Fibroblast of skin of scalp (primary cell): Measurements from ENCODE around the gene FH.

Source experiments
- DNase-seq: peaks from one replicate; pipeline ENCODE4 v3.0.0-alpha.2; 2013

Gene FH

DNA sequence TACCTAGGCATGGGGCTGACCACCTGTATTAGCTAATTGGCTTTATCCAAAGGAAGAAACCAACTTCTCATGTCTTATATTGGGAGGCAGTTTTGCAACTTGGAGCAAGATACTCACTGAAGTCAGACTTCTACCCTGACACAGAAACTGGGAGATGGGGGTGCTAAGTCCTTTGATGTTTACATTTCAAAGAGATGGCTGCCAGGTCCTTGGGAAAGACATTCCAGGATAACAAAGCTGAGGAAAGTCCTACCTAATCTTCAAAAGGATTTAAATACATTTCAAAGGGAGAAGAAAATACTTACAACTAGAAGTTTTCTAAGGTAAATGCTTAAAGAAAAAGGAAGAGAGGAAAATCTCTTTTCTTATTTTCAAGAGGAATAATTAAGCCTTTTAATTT is 62.1 kb downstream of the FH start:
- no peak for DNase-seq

DNA sequence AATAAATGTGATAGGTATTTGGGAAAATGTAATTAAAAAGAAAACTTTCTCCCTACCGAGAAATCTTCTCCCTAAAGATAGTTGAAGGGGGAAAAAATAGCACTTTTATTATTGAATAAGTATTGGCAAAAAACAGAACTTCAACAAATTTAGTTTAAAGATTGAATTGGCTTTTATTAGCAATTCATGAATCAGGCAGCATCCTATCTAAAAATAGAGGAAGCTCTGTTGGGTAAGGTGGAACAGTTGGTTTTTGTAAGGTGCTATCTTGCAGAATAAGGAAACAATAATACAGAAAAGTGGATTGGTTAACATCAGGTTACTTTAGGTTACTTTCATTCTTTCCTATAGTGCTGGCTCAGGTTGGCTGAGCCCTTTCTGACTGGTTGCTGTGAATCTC is 62.8 kb downstream of the FH start:
- DNase-seq = no peak

DNA sequence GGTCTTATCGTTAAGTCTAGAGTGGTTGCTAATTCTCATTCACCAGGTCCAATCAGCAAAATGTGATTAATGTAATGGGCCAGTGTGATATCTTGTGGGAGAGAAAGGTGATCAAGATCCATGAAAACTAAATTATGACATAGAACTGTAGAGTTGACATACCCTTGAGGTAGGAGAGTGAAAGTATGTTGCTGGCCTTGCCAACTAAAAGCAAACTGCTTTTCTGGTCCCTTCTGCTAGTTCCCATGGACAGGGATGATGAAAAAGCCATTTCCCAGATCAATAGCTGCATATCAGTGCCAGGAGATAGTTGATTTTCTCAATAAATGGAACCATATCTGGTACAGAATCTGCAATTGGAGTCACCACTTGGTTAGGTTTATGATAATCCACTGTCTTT is 65.8 kb downstream of the FH start:
- DNase-seq = no peak

DNA sequence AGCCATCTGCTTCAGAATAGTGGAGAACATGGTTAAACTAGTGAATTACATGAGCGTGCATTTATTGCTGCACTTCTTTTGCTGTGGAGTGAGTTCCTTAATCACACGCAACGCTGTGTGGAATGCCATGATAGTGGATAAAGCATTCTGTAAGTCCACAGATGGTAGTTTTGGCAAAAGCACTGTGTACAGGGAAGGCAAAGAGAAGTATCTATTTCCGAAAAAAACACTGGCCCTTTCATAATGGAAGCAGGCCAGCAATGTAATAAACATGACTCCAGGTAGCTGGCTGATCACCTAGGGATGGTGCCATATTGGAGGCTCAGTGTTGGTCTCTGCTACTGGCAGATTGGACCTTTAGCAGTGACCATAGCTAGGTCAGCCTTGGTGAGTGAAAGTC is 67.6 kb downstream of the FH start:
- no peak for DNase-seq
